ENCODE measurements around the gene MYLK3.

GRCh38 chr16:46690281-46691178 is 57.6 kb downstream of the MYLK3 start:
- TF ChIP-seq CTCF (IDR thresholded peaks at IDR 0.05) = no peak
- no peak for TF ChIP-seq POLR2A (IDR thresholded peaks at IDR 0.05)

Measured in lower leg skin (tissue), 3 donors.